Liver (tissue), 9 donors: ENCODE measurements around the gene ADAM19. TPM values are rescaled to one million over a fixed set of nuclear protein-coding genes. Genes with fewer than 3 reads are reported as not detected.

ENCODE experiments used
- DNase-seq: peaks from one replicate; pipeline ENCODE4 v3.0.0-alpha.2; 2017; ENCODE audit warnings: low spot score
- H3K27ac ChIP-seq, 2 donors: one replicate each; pipeline ENCODE4 v1.7.0; 2013; ENCODE audit warnings: inconsistent platforms in 2 of 2, low read length in 2 of 2, control low read depth in 1 of 2, low read depth in 1 of 2, mild to moderate bottlenecking in 1 of 2
- H3K27me3 ChIP-seq, 4 donors: one replicate each; pipeline versions ENCODE4 v1.6.1 to v1.7.0; 2013; ENCODE audit warnings: low read length in 3 of 4, inconsistent platforms in 1 of 4, mild to moderate bottlenecking in 1 of 4, moderate library complexity in 1 of 4; ENCODE audit not compliant: control insufficient read depth in 4 of 4, insufficient read depth in 4 of 4
- H3K36me3 ChIP-seq, 4 donors: one replicate each; pipeline versions ENCODE4 v1.6.1 to v1.7.0; 2013; ENCODE audit warnings: low read length in 3 of 4, mild to moderate bottlenecking in 3 of 4, low read depth in 1 of 4, moderate library complexity in 1 of 4; ENCODE audit not compliant: control insufficient read depth in 4 of 4, insufficient read depth in 3 of 4
- H3K4me1 ChIP-seq, 4 donors: one replicate each; pipeline versions ENCODE4 v1.6.1 to v1.7.0; 2013; ENCODE audit warnings: low read length in 3 of 4, mild to moderate bottlenecking in 3 of 4, moderate library complexity in 1 of 4; ENCODE audit not compliant: control insufficient read depth in 4 of 4, insufficient read depth in 4 of 4
- H3K4me3 ChIP-seq, 3 donors: one replicate each; pipeline versions ENCODE4 v1.6.1 to v1.7.0; 2013; ENCODE audit warnings: low read length in 3 of 3, control low read depth in 1 of 3, low read depth in 1 of 3, mild to moderate bottlenecking in 1 of 3
- H3K9ac ChIP-seq, 2 donors: one replicate each; pipeline ENCODE4 v1.7.0; 2013; ENCODE audit warnings: low read length in 2 of 2, mild to moderate bottlenecking in 2 of 2, moderate library complexity in 2 of 2, control low read depth in 1 of 2, low read depth in 1 of 2
- H3K9me3 ChIP-seq, 4 donors: one replicate each; pipeline versions ENCODE4 v1.6.1 to v1.7.0; 2013; ENCODE audit warnings: low read length in 3 of 4; ENCODE audit not compliant: control insufficient read depth in 4 of 4
- ATF3 ChIP-seq: IDR thresholded peaks from 2 replicates; pipeline ENCODE4 v1.6.1; 2016; ENCODE audit warnings: antibody characterized with exemption
- CTCF ChIP-seq: fragments of 150-350 bp; IDR thresholded peaks from 2 replicates; pipeline ENCODE4 v1.5.1; 2017; ENCODE audit warnings: improper control_type of control experiment, low read depth, low read length; ENCODE audit not compliant: missing input control
- EGR1 ChIP-seq, 2 donors: IDR thresholded peaks; 2 replicates each; pipeline ENCODE4 v1.6.1; 2016 to 2018; ENCODE audit warnings: antibody characterized with exemption in 2 of 2, low read depth in 2 of 2
- FOXA1 ChIP-seq: IDR thresholded peaks from 2 replicates; pipeline ENCODE4 v1.6.1; 2016; ENCODE audit warnings: antibody characterized with exemption
- FOXA2 ChIP-seq: IDR thresholded peaks from 2 replicates; pipeline ENCODE4 v1.6.1; 2016; ENCODE audit warnings: antibody characterized with exemption
- GABPA ChIP-seq, 2 donors: IDR thresholded peaks in 1 of 2; conservative IDR thresholded peaks in 1 of 2; 2 replicates each; pipeline ENCODE4 v1.6.1; 2016; ENCODE audit warnings: antibody characterized with exemption in 2 of 2, mild to moderate bottlenecking in 1 of 2, moderate library complexity in 1 of 2
- HNF4A ChIP-seq, 2 donors: conservative IDR thresholded peaks; 2 replicates each; pipeline ENCODE4 v1.6.1; 2016; ENCODE audit warnings: antibody characterized with exemption in 2 of 2, mild to moderate bottlenecking in 2 of 2
- HNF4G ChIP-seq: IDR thresholded peaks from 2 replicates; pipeline ENCODE4 v1.6.1; 2016; ENCODE audit warnings: antibody characterized with exemption
- JUND ChIP-seq, 2 donors: IDR thresholded peaks; 2 replicates each; pipeline ENCODE4 v1.6.1; 2016; ENCODE audit warnings: antibody characterized with exemption in 2 of 2
- MAX ChIP-seq: IDR thresholded peaks from 2 replicates; pipeline ENCODE4 v1.6.1; 2016; ENCODE audit warnings: antibody characterized with exemption
- NR2F2 ChIP-seq: IDR thresholded peaks from 2 replicates; pipeline ENCODE4 v1.6.1; 2016; ENCODE audit warnings: antibody characterized with exemption
- RAD21 ChIP-seq, 2 donors: IDR thresholded peaks; 2 replicates each; pipeline ENCODE4 v1.6.1; 2016; ENCODE audit warnings: antibody characterized with exemption in 2 of 2, mild to moderate bottlenecking in 2 of 2
- REST ChIP-seq: IDR thresholded peaks from 2 replicates; pipeline ENCODE4 v1.6.1; 2016; ENCODE audit warnings: antibody characterized with exemption, mild to moderate bottlenecking
- RXRA ChIP-seq, 2 donors: IDR thresholded peaks; 2 replicates each; pipeline ENCODE4 v1.6.1; 2017 to 2018; ENCODE audit warnings: antibody characterized with exemption in 2 of 2, mild to moderate bottlenecking in 1 of 2
- SP1 ChIP-seq: IDR thresholded peaks from 2 replicates; pipeline ENCODE4 v1.6.1; 2018; ENCODE audit warnings: antibody characterized with exemption, mild to moderate bottlenecking
- TAF1 ChIP-seq: conservative IDR thresholded peaks from 2 replicates; pipeline ENCODE4 v1.6.1; 2016; ENCODE audit warnings: antibody characterized with exemption, mild to moderate bottlenecking
- YY1 ChIP-seq: IDR thresholded peaks from 2 replicates; pipeline ENCODE4 v1.6.1; 2016; ENCODE audit warnings: antibody characterized with exemption, mild to moderate bottlenecking
- ZBTB33 ChIP-seq: IDR thresholded peaks from 2 replicates; pipeline ENCODE4 v1.6.1; 2016; ENCODE audit warnings: antibody characterized with exemption
- WGBS: extraction: QIAGEN DNeasy Blood & Tissue Kit; methylation state at CpG from one replicate; pipeline ENCODE4 v1.1.7; 2013; 5-methylcytosine and 5-hydroxymethylcytosine counted together
- polyA plus RNA-seq, 2 donors: library from polyadenylated mRNA; stranded (reverse) in 1 of 2; unstranded in 1 of 2; fragments of 200-250 nt in 1 of 2; fragments of >200 nt in 1 of 2; fragmentation: Nextera tagmentation in 1 of 2; extraction: Ambion mirVana in 1 of 2; gene quantifications; one replicate each; pipeline versions ENCODE4 v1.2.1 to v1.2.3, GENCODE V29; 2013 to 2015
- total RNA-seq, 2 donors: library from RNA; depleted of rRNA; stranded (reverse); fragments of >200 nt; gene quantifications; one replicate each; pipeline ENCODE4 v1.2.3, GENCODE V29; 2014
- donor health status: healthy.
- donor health status: healthy.
- donor health status: healthy.
- donor health status: healthy.
- donor health status: healthy.

Gene ADAM19
- total and polyA plus RNA-seq, 4 donors, result 2.4 to 7.1 (median 2.9) TPM

GRCh38 chr5:157559301-157559700, 16.3 kb downstream of the ADAM19 start:
- H3K4me1 ChIP-seq, result peaks cover 22 to 54% (median 38%) of the 10 kb centered on the region in 4 donors
- no peak overlapping the region for H3K4me3 ChIP-seq
- no peak overlapping the region for H3K9ac ChIP-seq
- 45% methylated on average over 2 of the region's 2 CpGs for WGBS
- no peaks in the 10 kb centered on the region for H3K9me3 ChIP-seq
- no peaks in the 10 kb centered on the region for H3K27me3 ChIP-seq
- peak overlapping the region in 1 of 2 donors; percentile 61 for H3K27ac ChIP-seq
- DNase-seq, result no peak
- no peaks in the 10 kb centered on the region for H3K36me3 ChIP-seq
- TF ChIP-seq GABPA (IDR thresholded peaks at IDR 0.05 in 1 of 2, conservative IDR thresholded peaks at IDR 0.05 in 1 of 2), result peak in 1 of 2 donors; percentile 66
- peak; percentile 84 to 87 for TF ChIP-seq HNF4A (conservative IDR thresholded peaks at IDR 0.05)
- TF ChIP-seq RAD21 (IDR thresholded peaks at IDR 0.05), result peak; percentile 47 to 64
- TF ChIP-seq HNF4G, result peak; percentile 56
- peak; percentile 38 for TF ChIP-seq ATF3
- no peak for TF ChIP-seq TAF1
- TF ChIP-seq MAX, result peak; percentile 97
- peak; percentile 45 for TF ChIP-seq FOXA2
- TF ChIP-seq RXRA (IDR thresholded peaks at IDR 0.05), result peak; percentile 91 to 95
- no peak for TF ChIP-seq FOXA1
- peak; percentile 77 for TF ChIP-seq ZBTB33
- peak; percentile 75 for TF ChIP-seq SP1
- TF ChIP-seq CTCF, result no peak
- peak; percentile 74 to 85 for TF ChIP-seq JUND (IDR thresholded peaks at IDR 0.05)
- TF ChIP-seq REST, result peak; percentile 40
- TF ChIP-seq NR2F2, result peak; percentile 30
- TF ChIP-seq YY1, result peak; percentile 84
- TF ChIP-seq EGR1 (IDR thresholded peaks at IDR 0.05; ENCODE audit: low read depth in 2 of 2), result peak in 1 of 2 donors; percentile 77
